Measurements from ENCODE around the gene FBXW11. TPM values are rescaled to one million over a fixed set of nuclear protein-coding genes. Genes with fewer than 3 reads are reported as not detected.
"Not testable (repeated sequence)": the region's sequence is repeated elsewhere in the genome, so short reads cannot be mapped to it uniquely, and the experiment has no call there.

FBXW11 gene
- total RNA-seq, 1 donor from 2014 or later: 47.3 TPM

DNA sequence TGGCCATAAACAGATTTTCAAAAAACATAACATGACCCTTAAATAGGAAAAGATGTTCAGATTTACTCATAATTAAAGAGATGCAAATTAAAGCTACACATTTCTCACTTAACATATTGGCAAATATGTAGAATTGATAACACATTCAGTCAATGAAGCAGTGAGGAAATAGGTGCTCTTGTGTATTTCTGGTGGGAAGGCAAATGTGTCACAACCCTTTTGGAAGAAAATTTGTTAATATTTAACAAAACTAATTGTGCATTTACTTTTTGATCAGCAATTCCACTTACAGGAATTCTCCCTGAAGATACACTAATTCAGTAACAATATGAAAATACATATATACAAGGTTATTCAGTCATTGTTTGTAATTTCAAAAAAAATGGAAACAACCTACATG, 68.1 kb downstream of the FBXW11 start:
- DNase-seq (ENCODE audit: low spot score): no peak
- H3K9me3 Mint-ChIP-seq: peaks cover 10% of the 10 kb centered on the region
- intact Hi-C loops (cut with micrococcal nuclease): no loop called here
- H3K4me3 Mint-ChIP-seq (ENCODE audit: low read depth): no peak overlapping the region
- peaks cover 16% of the 10 kb centered on the region for H3K36me3 Mint-ChIP-seq (ENCODE audit: low read depth)
- H3K27me3 Mint-ChIP-seq (ENCODE audit: low read depth): no peaks in the 10 kb centered on the region
- H3K4me1 Mint-ChIP-seq (ENCODE audit: low read depth): peaks cover 10% of the 10 kb centered on the region
- H3K27ac Mint-ChIP-seq: no peak overlapping the region

DNA sequence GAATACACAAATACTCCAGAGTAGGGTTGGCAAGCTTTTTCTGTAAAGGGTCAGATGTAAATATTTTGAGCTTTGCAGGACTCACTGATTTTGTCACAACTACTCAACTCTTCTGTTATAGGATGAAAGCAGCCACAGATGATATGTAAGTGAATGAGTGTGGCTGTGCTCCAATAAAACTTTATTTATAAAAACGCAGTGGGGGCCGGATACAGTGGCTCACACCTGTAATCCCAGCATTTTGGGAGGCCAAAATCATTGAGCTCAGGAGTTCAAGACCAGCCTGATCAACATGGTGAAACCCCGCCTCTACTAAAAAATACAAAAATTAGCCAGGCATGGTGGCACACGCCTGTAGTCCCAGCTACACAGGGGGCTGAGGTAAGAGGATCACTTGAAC, 69.1 kb downstream of the FBXW11 start:
- Mint-ChIP-seq H3K4me1 (ENCODE audit: low read depth) (peaks cover 4% of the 10 kb centered on the region), H3K27me3 (ENCODE audit: low read depth) (no peaks in the 10 kb centered on the region), H3K36me3 (ENCODE audit: low read depth) (peaks cover 23% of the 10 kb centered on the region), H3K9me3 (peaks cover 10% of the 10 kb centered on the region), H3K4me3 (ENCODE audit: low read depth) (no peak overlapping the region), H3K27ac (no peak overlapping the region)
- intact Hi-C loops (cut with micrococcal nuclease): no loop called here
- DNase-seq (ENCODE audit: low spot score): no peak

DNA sequence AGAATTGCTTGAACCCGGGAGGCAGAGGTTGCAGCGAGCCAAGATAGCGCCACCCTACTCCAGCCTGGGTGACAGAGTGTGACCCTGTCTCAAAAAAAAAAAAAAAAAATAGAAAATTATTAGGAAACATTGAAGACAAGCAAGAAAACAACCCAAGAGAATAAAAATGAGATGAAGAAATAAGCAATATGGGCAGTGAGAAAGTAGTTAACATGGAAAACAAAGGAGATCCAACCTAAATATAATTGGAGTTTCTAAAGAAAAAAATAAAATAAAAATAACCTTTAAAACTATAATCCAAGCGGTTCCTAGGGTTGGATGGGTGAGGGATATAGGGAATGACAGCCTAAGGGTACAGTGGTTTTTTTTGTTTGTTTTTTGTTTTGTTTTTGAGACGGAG, 71.9 kb downstream of the FBXW11 start:
- no peak overlapping the region for H3K27ac Mint-ChIP-seq
- peaks cover 10% of the 10 kb centered on the region for H3K4me1 Mint-ChIP-seq (ENCODE audit: low read depth)
- intact Hi-C loops (cut with micrococcal nuclease): no loop called here
- H3K27me3 Mint-ChIP-seq (ENCODE audit: low read depth): no peaks in the 10 kb centered on the region
- peaks cover 33% of the 10 kb centered on the region for H3K36me3 Mint-ChIP-seq (ENCODE audit: low read depth)
- no peak overlapping the region for H3K4me3 Mint-ChIP-seq (ENCODE audit: low read depth)
- DNase-seq (ENCODE audit: low spot score): no peak
- H3K9me3 Mint-ChIP-seq: peaks cover 10% of the 10 kb centered on the region

DNA sequence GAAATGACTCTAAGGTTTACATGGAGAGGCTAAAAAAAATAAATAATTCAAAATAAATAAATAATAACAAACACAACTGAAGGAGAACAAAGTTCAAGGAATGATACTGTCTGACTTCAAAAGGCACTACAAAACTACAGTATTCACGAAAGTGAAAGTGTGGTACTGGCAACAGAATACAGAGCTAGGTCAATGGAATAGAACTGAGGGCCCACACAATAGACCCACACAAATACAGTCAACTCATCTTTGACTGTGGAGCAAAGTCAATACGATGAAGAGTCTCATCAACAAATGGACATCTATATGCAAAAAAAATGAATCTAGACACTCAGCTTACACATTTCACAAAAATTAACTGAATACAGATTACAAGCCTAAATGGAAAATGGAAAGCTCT, 75.3 kb downstream of the FBXW11 start:
- DNase-seq (ENCODE audit: low spot score): no peak
- no peak overlapping the region for H3K4me3 Mint-ChIP-seq (ENCODE audit: low read depth)
- no peaks in the 10 kb centered on the region for H3K27me3 Mint-ChIP-seq (ENCODE audit: low read depth)
- H3K4me1 Mint-ChIP-seq (ENCODE audit: low read depth): peaks cover 17% of the 10 kb centered on the region
- no peak overlapping the region for H3K27ac Mint-ChIP-seq
- intact Hi-C loops (cut with micrococcal nuclease): no loop called here
- H3K36me3 Mint-ChIP-seq (ENCODE audit: low read depth): peaks cover 40% of the 10 kb centered on the region
- H3K9me3 Mint-ChIP-seq: peaks cover 10% of the 10 kb centered on the region

DNA sequence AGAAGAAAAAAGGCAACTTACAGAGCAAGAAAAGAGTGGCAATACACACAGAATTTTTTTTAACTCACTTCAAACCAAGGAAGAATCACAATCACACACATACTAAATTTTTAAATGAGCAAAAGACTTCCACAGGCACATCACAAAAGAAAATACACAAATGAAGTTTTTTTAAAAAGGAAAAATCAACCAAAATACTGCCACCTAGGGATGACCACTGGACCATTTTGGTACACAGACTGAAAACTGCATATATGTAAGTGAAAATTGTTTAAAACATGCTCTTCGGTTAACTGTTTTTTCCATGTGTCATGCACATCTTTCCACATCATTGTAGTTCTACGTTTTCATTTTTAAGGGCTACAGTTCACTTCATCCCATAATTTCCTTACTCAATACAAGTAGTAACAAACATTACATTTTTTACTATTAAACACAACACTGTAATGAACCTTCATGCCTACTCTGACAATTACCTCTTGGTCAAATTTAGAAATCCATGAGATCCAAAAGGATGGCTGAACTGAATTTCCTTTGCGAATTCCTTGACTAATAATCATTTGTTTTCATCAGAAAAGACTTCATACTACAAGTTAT, 79.0 kb downstream of the FBXW11 start:
- Mint-ChIP-seq H3K36me3 (ENCODE audit: low read depth) (peaks cover 21% of the 10 kb centered on the region), H3K27me3 (ENCODE audit: low read depth) (no peaks in the 10 kb centered on the region), H3K27ac (no peak overlapping the region), H3K9me3 (no peaks in the 10 kb centered on the region), H3K4me3 (ENCODE audit: low read depth) (no peak overlapping the region), H3K4me1 (ENCODE audit: low read depth) (peaks cover 17% of the 10 kb centered on the region)
- intact Hi-C loops (cut with micrococcal nuclease): no loop called here
- DNase-seq (ENCODE audit: low spot score): no peak

DNA sequence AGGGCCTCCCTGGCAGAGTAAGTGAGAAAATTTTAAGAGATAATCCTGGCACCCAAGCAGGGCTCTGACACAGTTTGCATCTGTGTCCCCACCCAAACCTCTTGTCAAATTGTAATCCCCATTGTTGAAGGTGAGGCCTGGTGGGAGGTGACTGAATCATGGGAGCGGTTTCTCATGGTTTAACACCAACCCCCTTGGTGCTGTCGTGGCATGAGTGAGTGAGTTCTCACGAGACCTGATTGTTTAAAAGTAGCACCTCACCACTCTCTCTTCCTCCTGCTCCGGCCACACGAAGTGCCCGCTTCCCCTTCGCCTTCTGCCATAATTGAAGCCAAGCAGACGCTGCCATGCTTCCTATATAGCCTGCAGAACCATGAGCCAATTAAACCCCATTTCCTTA, 80.1 kb downstream of the FBXW11 start:
- H3K27ac Mint-ChIP-seq: no peak overlapping the region
- no peak for DNase-seq (ENCODE audit: low spot score)
- peaks cover 13% of the 10 kb centered on the region for H3K36me3 Mint-ChIP-seq (ENCODE audit: low read depth)
- H3K9me3 Mint-ChIP-seq: no peaks in the 10 kb centered on the region
- H3K27me3 Mint-ChIP-seq (ENCODE audit: low read depth): no peaks in the 10 kb centered on the region
- intact Hi-C loops (cut with micrococcal nuclease): no loop called here
- H3K4me3 Mint-ChIP-seq (ENCODE audit: low read depth): no peak overlapping the region
- peaks cover 13% of the 10 kb centered on the region for H3K4me1 Mint-ChIP-seq (ENCODE audit: low read depth)

DNA sequence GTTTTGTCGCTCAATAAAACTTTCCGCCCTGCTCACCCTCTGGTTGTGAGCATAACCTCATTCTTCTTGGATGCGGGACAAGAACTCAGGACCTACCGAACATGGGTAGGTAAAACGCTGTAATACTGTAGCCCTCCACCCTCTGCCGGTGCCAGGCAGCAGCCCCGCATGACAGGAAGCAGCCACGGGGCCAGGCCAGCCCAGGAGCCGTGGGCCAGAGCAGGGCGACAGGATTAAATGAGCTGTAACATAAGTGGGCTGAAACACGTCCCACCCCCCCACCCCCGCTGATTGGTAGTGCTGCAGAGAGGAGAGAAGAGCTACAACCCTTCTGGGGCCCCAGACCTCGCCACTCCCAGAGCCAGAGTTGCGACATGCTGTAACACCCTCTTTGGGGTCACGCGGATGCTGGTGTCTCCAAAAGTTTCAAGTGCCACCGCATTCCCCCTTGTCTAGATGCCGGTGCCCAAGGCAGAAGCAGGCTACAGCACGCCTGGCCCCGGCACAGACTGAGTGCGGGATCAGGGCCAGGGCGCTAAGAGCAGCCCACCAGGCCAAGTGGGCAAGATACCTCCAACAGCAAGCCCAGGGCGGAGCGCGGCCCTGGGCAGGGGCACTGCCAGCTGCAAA, 81.8 kb downstream of the FBXW11 start:
- Mint-ChIP-seq H3K4me3 (ENCODE audit: low read depth) (no peak overlapping the region), H3K9me3 (no peaks in the 10 kb centered on the region), H3K4me1 (ENCODE audit: low read depth) (peaks cover 14% of the 10 kb centered on the region), H3K36me3 (ENCODE audit: low read depth) (peaks cover 10% of the 10 kb centered on the region), H3K27me3 (ENCODE audit: low read depth) (no peaks in the 10 kb centered on the region), H3K27ac (no peak overlapping the region)
- DNase-seq (ENCODE audit: low spot score): no peak
- intact Hi-C loops (cut with micrococcal nuclease): no loop called here

DNA sequence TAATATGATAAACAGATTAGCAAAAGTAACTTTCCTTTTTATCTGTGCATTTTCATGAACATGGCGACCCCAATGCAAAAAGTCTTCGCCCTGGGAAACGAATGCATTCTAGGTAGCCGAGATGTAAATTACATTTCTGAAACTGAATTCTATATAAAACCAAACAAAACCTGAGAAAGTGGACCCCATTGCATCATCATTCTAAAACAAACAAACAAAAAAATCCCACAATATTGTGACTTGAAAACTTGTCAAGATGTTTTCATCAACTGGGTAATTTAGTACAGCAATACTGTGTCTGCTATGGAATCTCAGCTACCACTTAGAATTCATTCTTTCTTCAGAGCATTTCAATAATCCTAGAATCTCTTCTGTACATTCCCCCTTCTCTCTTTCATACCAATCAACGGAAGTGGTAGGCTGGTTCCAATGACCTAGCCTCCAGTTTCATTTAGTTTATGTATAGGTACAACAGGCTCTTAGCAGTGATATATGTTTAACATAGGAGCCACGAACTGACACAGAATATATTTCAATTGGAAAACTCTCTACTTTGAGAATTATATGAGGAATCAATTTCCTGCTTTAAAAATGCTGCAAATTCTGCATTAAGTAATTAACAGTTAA, 85.6 kb downstream of the FBXW11 start:
- Mint-ChIP-seq H3K27ac (no peak overlapping the region), H3K27me3 (ENCODE audit: low read depth) (no peaks in the 10 kb centered on the region), H3K4me3 (ENCODE audit: low read depth) (no peak overlapping the region), H3K9me3 (no peaks in the 10 kb centered on the region), H3K4me1 (ENCODE audit: low read depth) (peaks cover 12% of the 10 kb centered on the region), H3K36me3 (ENCODE audit: low read depth) (peaks cover 2% of the 10 kb centered on the region)
- intact Hi-C loops (cut with micrococcal nuclease): no loop called here
- DNase-seq (ENCODE audit: low spot score): no peak

DNA sequence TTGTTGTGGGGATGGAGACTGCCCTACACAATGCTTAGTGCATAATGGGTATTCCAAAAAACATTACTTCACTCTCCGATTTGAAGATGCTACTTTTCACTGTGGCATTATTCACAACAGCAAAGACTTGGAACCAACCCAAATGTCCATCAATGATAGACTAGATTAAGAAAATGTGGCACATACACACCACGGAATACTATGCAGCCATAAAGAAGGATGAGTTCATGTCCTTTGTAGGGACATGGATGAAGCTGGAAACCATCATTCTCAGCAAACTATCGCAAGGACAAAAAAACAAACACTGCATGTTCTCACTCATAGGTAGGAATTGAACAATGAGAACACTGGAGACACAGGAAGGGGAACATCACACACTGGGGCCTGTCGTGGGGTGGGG, 90.7 kb downstream of the FBXW11 start:
- H3K4me1 Mint-ChIP-seq (ENCODE audit: low read depth): peaks cover 34% of the 10 kb centered on the region
- DNase-seq (ENCODE audit: low spot score); H3K27ac Mint-ChIP-seq; H3K27me3 Mint-ChIP-seq (ENCODE audit: low read depth); H3K9me3 Mint-ChIP-seq; H3K36me3 Mint-ChIP-seq (ENCODE audit: low read depth); intact Hi-C loops (cut with micrococcal nuclease); H3K4me3 Mint-ChIP-seq (ENCODE audit: low read depth): not testable (repeated sequence)

DNA sequence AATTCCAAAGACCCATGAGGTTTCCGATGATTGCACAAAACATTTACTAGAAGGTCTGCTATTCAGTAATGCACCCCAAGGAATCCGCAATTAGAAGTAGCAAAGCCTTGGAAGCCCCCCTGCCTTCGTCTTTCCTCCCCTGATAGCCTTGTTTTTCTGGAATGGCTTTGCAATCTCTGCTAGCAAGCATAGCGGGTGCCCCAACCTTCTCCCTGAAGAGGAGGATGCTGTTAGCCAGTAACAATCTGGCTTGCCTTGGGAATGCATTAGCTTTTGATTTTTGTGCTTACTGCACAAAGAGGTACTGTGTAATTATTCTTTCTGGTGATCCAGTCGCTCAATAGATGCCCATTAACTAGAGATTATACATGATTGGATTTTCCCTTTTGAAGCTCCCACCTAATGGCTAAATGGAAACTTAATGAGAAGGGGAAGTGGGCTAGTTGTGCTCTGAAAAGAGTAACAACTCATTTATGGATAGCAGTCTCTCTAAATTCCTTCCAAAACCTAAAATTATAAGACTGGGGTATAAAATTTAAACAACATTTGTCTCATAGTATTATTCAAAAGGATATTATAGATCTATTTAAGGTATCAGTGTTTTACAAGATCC, 91.6 kb downstream of the FBXW11 start:
- intact Hi-C loops (cut with micrococcal nuclease): no loop called here
- Mint-ChIP-seq H3K36me3 (ENCODE audit: low read depth) (peaks cover 8% of the 10 kb centered on the region), H3K27ac (no peak overlapping the region), H3K9me3 (no peaks in the 10 kb centered on the region), H3K4me3 (ENCODE audit: low read depth) (no peak overlapping the region), H3K4me1 (ENCODE audit: low read depth) (peaks cover 34% of the 10 kb centered on the region), H3K27me3 (ENCODE audit: low read depth) (no peaks in the 10 kb centered on the region)
- DNase-seq (ENCODE audit: low spot score): no peak

DNA sequence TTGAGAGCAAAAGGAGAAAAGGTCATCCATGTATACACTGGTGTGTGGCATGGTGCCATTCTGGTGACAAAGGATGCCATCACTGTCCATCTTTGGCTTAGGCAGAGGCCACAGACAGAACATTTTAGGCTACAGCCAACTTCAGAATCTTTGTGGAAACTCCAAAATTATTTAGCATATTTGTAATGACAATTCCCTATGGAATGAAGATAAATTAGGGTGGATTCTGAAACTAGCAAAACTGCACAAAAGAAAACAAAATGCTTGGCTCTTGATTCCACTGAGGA, 92.5 kb downstream of the FBXW11 start:
- intact Hi-C loops (cut with micrococcal nuclease): loop anchor here (2.0 kb wide), 1 partner anchor 379 kb away; no protein-coding TSS in a partner anchor
- DNase-seq (ENCODE audit: low spot score): no peak
- Mint-ChIP-seq H3K36me3 (ENCODE audit: low read depth) (peaks cover 13% of the 10 kb centered on the region), H3K9me3 (no peaks in the 10 kb centered on the region), H3K4me3 (ENCODE audit: low read depth) (no peak overlapping the region), H3K27me3 (ENCODE audit: low read depth) (no peaks in the 10 kb centered on the region), H3K27ac (no peak overlapping the region), H3K4me1 (ENCODE audit: low read depth) (peaks cover 30% of the 10 kb centered on the region)

DNA sequence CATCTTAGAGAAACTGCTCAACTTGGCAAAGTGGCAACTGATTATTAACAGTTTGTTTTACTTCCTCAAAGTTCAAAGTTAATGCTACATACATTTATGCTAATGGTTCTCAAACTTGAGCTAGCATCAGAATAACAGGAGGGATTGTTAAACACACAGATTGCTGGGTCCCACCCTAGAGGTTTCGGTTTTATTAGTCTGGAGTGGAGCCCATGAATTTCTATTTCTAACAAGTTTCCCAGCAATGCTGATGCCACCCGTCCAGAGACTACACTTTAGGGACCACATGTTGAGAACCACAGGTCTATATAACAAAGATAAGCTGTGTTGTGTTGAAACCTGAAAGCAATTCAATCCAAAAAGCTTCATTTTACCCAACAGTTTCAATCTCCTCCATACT, 95.3 kb downstream of the FBXW11 start:
- intact Hi-C loops (cut with micrococcal nuclease): no loop called here
- peaks cover 21% of the 10 kb centered on the region for H3K36me3 Mint-ChIP-seq (ENCODE audit: low read depth)
- peaks cover 54% of the 10 kb centered on the region for H3K4me1 Mint-ChIP-seq (ENCODE audit: low read depth)
- H3K4me3 Mint-ChIP-seq (ENCODE audit: low read depth): no peak overlapping the region
- DNase-seq (ENCODE audit: low spot score): no peak
- no peak overlapping the region for H3K27ac Mint-ChIP-seq
- no peaks in the 10 kb centered on the region for H3K9me3 Mint-ChIP-seq
- H3K27me3 Mint-ChIP-seq (ENCODE audit: low read depth): no peaks in the 10 kb centered on the region

DNA sequence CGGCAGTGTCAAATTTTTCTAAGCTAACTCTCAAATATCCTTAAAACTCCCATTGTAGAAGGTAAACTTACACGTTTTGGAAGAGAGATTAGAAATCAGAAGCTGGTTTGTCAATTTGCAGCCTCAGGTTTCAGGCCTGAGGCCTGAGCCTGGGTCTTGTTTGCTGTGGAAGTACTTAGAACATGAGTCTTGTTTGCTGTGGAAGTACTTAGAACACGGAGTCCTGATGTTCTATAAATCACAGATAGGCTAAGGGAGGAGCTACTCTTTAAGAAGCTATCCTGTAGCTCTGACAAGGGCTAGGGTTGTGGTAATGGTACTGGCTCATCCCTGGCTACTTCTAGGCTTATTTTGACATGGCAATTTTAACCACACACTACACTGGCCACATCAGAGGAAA, 97.8 kb downstream of the FBXW11 start:
- Mint-ChIP-seq H3K4me1 (ENCODE audit: low read depth) (peaks cover 54% of the 10 kb centered on the region), H3K27ac (no peak overlapping the region), H3K9me3 (no peaks in the 10 kb centered on the region), H3K36me3 (ENCODE audit: low read depth) (peaks cover 27% of the 10 kb centered on the region), H3K27me3 (ENCODE audit: low read depth) (no peaks in the 10 kb centered on the region), H3K4me3 (ENCODE audit: low read depth) (no peak overlapping the region)
- intact Hi-C loops (cut with micrococcal nuclease): loop anchor here (5.0 to 10.0 kb wide), 2 partner anchors 276 to 329 kb away; partner anchors contain the start of gene STK10
- DNase-seq (ENCODE audit: low spot score): no peak
